ENCODE data around the gene SMCO4. TPM values are rescaled to one million over a fixed set of nuclear protein-coding genes. Genes with fewer than 3 reads are reported as not detected.
A peak's percentile ranks its signal among the peaks of the same experiment; 100 is the strongest.

Gene SMCO4
- total RNA-seq, 1 donor from 2014 or later, result 26.5 TPM

GRCh38 chr11:93497596-93497995 is 45.6 kb downstream of the SMCO4 start:
- Mint-ChIP-seq H3K27ac (no peak overlapping the region), H3K27me3 (no peaks in the 10 kb centered on the region), H3K36me3 (ENCODE audit: insufficient read depth) (peaks cover 1% of the 10 kb centered on the region), H3K4me3 (ENCODE audit: low read depth) (no peak overlapping the region), H3K4me1 (ENCODE audit: low read depth) (peaks cover 19% of the 10 kb centered on the region), H3K9me3 (ENCODE audit: low read depth) (no peaks in the 10 kb centered on the region)
- DNase-seq (ENCODE audit: low spot score, unreplicated experiment), result no peak
- no peak for TF ChIP-seq CTCF (IDR thresholded peaks at IDR 0.05; ENCODE audit: unreplicated experiment)

- H3K4me3 Mint-ChIP-seq (ENCODE audit: low read depth), result no peak overlapping the region
- H3K4me1 Mint-ChIP-seq (ENCODE audit: low read depth), result peaks cover 36% of the 10 kb centered on the region
- no peaks in the 10 kb centered on the region for H3K9me3 Mint-ChIP-seq (ENCODE audit: low read depth)
- no peaks in the 10 kb centered on the region for H3K36me3 Mint-ChIP-seq (ENCODE audit: insufficient read depth)
- no peaks in the 10 kb centered on the region for H3K27me3 Mint-ChIP-seq
- no peak overlapping the region for H3K27ac Mint-ChIP-seq
- no peak for TF ChIP-seq CTCF (IDR thresholded peaks at IDR 0.05; ENCODE audit: unreplicated experiment)
- no peak for DNase-seq (ENCODE audit: low spot score, unreplicated experiment)
Measured at GRCh38 chr11:93494357-93494756, 48.8 kb downstream of the SMCO4 start.

GRCh38 chr11:93493252-93493897 is 49.8 kb downstream of the SMCO4 start:
- H3K4me3 Mint-ChIP-seq (ENCODE audit: low read depth), result no peak overlapping the region
- H3K27me3 Mint-ChIP-seq, result no peaks in the 10 kb centered on the region
- H3K36me3 Mint-ChIP-seq (ENCODE audit: insufficient read depth), result no peaks in the 10 kb centered on the region
- peak overlapping the region; percentile 0 for H3K27ac Mint-ChIP-seq
- H3K9me3 Mint-ChIP-seq (ENCODE audit: low read depth), result no peaks in the 10 kb centered on the region
- no peak for DNase-seq (ENCODE audit: low spot score, unreplicated experiment)
- H3K4me1 Mint-ChIP-seq (ENCODE audit: low read depth), result peaks cover 36% of the 10 kb centered on the region
- TF ChIP-seq CTCF (IDR thresholded peaks at IDR 0.05; ENCODE audit: unreplicated experiment), result no peak

GRCh38 chr11:93492464-93493251 is 50.5 kb downstream of the SMCO4 start:
- H3K36me3 Mint-ChIP-seq (ENCODE audit: insufficient read depth), result no peaks in the 10 kb centered on the region
- H3K27me3 Mint-ChIP-seq, result no peaks in the 10 kb centered on the region
- peak overlapping the region; percentile 77 for H3K27ac Mint-ChIP-seq
- H3K4me1 Mint-ChIP-seq (ENCODE audit: low read depth), result peaks cover 36% of the 10 kb centered on the region
- DNase-seq (ENCODE audit: low spot score, unreplicated experiment), result no peak
- no peaks in the 10 kb centered on the region for H3K9me3 Mint-ChIP-seq (ENCODE audit: low read depth)
- TF ChIP-seq CTCF (IDR thresholded peaks at IDR 0.05; ENCODE audit: unreplicated experiment), result no peak
- H3K4me3 Mint-ChIP-seq (ENCODE audit: low read depth), result no peak overlapping the region

- H3K27ac Mint-ChIP-seq, result no peak overlapping the region
- no peak for DNase-seq (ENCODE audit: low spot score, unreplicated experiment)
Measured at GRCh38 chr11:93491973-93492372, 51.2 kb downstream of the SMCO4 start.

More at GRCh38 chr11:93491973-93492372, 51.2 kb downstream of the SMCO4 start:
- Mint-ChIP-seq H3K4me3 (ENCODE audit: low read depth) (no peak overlapping the region), H3K27me3 (no peaks in the 10 kb centered on the region), H3K9me3 (ENCODE audit: low read depth) (no peaks in the 10 kb centered on the region), H3K4me1 (ENCODE audit: low read depth) (peaks cover 36% of the 10 kb centered on the region), H3K36me3 (ENCODE audit: insufficient read depth) (no peaks in the 10 kb centered on the region)
- TF ChIP-seq CTCF (IDR thresholded peaks at IDR 0.05; ENCODE audit: unreplicated experiment), result no peak

Data from progenitor cell of endocrine pancreas (in vitro differentiated cells).